HG02840 (cell line): ENCODE data around the gene HPS4.

Experiments used
- ATAC-seq: cut with Tn5 transposase; IDR thresholded peaks from one replicate; pipeline ENCODE4 v1.9.1; 2021; ENCODE audit warnings: mild to moderate bottlenecking, moderate library complexity, moderate number of reproducible peaks; ENCODE audit not compliant: unreplicated experiment, low FRiP score

Gene HPS4

DNA sequence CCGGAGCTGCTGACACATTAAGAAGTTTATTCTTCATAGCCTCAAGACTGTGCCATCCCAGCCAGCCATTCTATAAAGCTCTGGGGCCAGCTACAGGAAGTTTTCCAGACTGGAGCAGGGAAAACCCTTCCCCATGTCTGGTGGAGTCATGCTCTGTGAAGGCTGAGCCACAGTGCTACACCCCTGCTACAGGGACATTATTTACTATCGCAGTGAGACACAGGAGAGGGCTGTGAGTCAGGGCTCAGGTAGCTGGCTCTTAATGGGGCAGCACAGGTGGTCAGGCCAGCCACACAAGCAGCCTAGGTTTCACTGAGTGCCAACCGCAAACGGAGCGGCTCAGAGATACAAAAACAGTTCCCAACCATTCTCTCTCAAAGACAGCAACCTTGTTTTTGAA is 12.1 kb downstream of the HPS4 start:
- no peak for ATAC-seq

- ATAC-seq, result no peak
Measured at GRCh38 chr22:26470807-26471206, 12.8 kb downstream of the HPS4 start.

DNA sequence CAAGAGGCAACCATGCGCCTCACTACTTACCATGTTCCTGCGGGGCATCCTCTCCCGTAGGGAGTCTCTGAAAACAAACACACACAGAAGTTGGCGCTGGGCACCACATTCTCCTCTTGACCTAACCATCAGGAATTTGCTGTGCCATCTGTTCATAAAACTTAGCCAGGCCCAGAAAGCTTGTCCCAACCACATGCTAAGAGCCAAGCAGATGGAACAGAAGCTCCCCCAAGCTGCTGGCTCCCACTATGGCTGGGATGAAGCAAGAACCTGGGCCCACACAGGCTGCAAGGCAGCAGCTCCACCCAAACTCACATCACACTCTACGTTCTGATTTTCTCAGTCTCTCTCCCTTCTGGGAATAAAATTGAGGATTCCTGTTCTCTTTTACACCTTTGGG is 17.4 kb downstream of the HPS4 start:
- ATAC-seq, result no peak

GRCh38 chr22:26464312-26464711 is 19.3 kb downstream of the HPS4 start:
- no peak for ATAC-seq

DNA sequence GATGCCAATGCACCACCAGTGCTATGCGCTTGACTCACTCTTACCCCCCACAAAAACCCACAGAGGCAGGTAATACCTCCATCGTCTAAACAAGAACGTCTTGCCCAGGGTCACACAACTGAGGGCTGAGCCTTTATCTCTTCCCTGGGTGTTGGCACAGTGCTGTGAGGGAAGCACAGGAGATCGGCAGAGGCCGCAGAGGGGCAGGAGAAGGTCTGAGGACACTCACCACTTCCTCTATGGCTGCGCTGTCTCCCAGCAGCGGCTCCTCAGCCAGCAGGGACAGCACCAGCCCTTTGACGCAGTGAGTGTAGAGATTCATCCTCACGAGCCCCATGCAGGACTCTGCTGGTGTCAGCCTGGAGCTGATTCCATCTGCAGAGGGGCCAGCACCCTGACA is 19.9 kb downstream of the HPS4 start:
- ATAC-seq, result no peak

GRCh38 chr22:26463101-26463661 is 20.4 kb downstream of the HPS4 start:
- no peak for ATAC-seq

DNA sequence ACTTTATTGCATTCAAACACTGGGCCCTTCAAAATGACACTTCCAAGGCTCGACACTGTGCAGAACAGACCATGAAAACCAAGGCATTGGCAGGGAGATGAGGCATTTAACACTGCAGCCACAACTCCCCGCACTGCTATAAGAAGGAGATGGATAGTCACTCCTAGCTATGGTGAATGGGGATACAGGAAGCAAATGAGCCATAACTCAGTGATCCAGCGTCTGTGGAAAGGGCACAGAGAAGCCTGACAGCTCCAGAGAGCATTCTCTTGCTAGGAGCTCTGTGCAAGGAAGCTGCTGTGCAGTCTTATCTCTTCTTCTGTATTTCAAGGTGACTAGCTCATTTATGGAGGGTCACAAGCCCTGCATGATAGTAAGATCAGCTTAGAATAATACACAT is 20.9 kb downstream of the HPS4 start:
- no peak for ATAC-seq

DNA sequence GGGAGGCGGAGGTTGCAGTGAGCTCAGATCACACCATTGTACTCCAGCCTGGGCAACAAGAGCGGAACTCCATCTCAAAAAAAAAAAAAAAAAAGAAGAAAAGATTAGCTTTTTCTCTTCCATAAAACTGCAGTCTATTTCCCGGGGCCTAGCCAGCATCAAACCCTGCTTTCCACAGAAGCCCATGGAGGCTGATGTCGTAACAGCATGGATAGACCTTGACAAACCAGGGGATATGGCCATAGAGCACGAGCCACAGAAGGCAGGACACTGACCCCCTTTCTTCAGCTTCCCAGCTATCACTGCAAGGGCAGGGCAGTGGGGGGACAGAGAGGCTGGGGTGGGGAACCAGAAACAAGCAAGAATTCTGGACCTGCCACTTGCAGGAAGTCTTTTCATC is 21.5 kb downstream of the HPS4 start:
- ATAC-seq, result no peak

DNA sequence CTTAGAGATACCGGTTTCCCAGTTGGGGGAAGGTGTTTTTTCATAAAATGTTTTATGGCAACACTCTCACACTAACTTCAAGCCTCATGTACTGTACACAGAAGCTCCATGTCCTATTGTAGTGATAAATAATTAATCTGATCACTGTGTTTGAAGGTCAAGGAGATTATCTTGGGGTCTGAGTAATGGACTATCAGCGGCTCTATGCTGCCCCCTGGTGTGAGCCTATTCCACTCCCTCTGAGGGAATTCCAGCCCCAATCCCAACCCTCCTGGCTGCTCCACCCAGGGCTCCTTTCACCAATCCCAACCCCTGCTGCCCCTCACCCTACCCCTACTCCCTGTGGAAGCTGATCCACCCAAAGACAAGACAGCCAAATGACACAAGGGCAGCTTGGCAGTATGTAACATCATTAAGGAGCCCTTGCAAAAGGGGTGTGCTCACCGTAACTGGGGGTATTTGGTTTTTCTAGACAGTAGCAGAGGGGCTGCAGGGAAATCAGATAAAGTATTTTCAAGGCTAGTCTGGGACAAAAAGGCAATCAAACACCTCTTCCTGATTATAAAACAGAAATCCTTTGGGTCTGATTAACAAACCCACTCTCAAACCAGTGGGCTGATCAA is 22.3 kb downstream of the HPS4 start:
- ATAC-seq, result no peak

GRCh38 chr22:26460202-26460601 is 23.4 kb downstream of the HPS4 start:
- ATAC-seq, result no peak

DNA sequence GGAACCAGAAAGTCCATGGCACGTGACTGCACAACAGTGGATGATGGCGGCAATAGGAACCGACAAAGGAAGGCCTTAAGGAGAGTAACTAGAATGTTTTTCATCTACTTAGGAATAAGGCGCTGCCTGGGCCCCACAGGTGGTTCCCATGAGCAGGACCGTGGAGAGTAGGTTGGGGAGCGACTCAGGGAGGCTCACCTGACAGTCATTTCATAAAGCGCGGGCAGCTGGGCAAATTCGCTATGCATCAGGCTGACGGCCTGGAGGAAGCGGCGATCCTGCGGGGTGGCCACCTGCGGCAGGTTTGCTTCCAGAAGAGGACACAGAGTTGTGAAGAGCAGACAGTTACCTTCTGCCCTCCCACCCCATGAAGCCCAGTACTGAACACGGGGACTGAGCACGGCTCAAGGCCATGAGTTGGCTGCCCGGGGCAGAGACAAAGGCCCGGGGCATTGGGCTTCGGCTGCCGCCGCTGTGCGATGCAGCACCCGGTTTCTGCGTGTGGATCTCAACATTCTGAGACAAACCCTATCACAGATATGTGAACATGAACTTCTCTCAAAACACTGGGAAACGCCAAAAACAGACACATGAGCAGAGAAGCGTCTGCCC is 25.8 kb downstream of the HPS4 start:
- ATAC-seq, result no peak

DNA sequence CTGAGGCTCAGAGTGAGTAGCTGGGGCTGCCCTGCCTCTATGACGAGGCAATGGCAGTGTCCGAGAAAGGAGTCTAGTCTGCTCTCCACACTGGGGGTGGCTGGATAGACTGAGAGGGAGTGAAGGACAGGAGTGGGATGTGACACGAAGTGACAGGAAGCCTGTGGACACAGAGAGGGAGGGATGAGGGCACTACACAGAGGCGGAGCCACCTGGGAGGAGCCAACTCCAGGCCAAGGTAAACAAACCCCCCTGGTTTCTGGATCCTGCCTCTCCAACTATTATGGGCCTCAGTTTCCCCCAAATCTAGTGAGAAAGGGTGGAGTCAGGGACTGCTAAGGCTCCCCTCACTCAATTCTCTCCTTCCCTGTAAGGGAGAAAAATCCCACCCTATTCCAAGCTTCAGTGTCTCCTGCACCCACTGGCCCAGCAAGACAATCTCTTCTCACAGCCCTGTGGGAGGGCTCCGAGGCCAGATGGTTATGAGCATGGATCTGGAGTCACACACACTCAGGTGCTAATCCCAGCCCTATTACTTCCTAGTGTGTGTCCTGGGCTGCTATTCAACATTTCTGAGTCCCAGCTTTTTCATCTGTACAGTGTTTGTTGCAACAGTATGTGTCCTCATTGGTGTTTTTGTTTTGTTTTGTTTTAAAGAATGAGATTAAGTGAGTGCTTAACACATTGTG is 29.6 kb downstream of the HPS4 start:
- no peak for ATAC-seq

- ATAC-seq, result no peak
Measured at GRCh38 chr22:26453216-26453615, 30.4 kb downstream of the HPS4 start.

- ATAC-seq, result no peak
Measured at GRCh38 chr22:26452236-26453016, 31.2 kb downstream of the HPS4 start.

DNA sequence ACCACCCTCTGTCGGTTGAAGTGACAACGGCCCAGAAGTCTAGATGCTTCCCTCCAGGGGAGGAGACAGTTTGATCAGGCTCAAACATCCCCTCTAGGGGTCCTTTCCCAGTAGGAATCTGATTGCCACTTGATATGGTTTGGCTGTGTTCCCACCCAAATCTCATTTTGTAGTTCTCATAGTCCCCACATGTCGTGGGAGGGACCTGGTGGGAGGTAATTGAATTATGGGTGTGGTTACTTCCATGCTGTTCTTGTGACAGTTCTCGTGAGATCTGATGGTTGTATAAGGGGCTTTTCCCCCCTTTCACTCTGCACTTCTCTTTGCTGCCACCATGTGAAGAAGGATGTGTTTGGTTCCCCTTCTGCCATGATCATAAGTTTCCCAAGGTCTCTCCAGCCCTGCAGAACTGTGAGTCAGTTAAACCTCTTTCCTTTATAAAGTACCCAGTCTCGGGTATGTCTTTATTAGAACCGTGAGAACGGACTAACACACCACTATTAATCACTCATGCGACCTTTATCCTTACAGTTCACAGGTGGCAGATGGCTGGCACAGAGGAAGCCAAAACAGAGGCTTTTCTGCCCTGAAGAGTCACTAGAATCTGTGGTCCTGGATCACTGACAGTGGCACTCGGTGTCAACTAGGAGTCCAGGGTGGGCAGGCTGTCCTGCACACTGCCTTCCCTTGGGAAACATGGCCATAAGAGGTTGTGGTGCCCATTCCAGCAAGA is 33.0 kb downstream of the HPS4 start:
- no peak for ATAC-seq

GRCh38 chr22:26448941-26449340 is 34.6 kb downstream of the HPS4 start:
- ATAC-seq, result no peak

DNA sequence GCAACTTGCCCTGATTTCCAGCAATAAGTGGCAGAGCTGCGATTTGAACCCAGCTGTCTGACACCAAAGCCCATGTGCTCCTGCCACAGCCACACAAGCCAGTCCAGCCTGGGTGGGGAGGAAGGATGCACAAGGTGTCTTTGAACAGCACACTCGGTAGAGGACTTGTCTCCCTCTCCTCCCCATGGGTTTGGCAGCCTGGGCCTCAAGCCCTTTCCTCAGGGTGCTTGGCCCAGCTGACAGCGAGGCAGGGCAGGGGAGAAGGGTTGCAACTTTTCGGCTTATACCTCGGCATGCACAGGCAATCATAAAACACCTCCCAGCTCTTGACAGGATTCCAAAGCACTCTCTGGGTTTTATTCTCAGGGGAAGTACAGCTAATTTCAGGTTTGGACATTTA is 35.2 kb downstream of the HPS4 start:
- no peak for ATAC-seq

GRCh38 chr22:26447584-26448329 is 35.8 kb downstream of the HPS4 start:
- no peak for ATAC-seq

DNA sequence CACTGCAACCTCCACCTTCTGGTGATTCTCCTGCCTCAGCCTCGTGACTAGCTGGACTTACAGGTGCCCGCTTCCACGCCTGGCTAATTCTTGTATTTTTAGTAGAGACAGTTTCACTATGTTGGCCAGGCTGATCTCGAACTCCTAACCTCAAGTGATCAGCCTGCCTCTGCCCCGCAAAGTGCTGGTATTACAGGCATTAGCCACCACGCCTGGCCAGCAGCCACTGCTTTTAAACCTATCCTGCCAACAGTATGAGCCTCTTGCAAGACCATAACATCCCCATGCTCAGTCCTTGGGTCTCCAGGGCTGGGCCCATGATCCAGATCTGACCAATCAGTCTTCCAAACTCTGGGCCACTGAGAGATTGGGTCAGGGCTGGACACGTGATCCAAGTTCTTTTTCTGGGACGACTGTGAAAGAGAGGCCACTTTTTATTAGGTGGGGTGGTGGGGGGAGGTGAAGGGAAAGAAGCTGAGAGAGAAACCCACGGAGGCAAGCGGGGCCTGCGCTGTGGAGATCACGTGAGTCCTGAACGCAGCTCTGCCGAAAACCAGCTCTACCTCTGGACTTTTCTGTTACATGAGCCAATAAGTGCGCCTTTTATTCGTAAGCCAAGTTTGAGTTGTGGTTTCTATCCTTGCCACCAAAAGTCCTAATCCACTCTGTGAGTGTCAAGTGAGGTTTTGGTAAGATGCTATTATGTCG is 36.6 kb downstream of the HPS4 start:
- no peak for ATAC-seq
